ENCODE measurements around the gene FNBP1L. TPM values are rescaled to one million over a fixed set of nuclear protein-coding genes. Genes with fewer than 3 reads are reported as not detected.

Gene FNBP1L
- total RNA-seq, 1 donor from 2014 or later: 162 TPM

- H3K9me3 Mint-ChIP-seq: peaks cover 28% of the 10 kb centered on the region
- H3K4me1 ChIP-seq: no peaks in the 10 kb centered on the region
- H3K4me3 Mint-ChIP-seq: no peak overlapping the region
- H2AFZ ChIP-seq (replicated peaks): no peak overlapping the region
- H3K27ac ChIP-seq: no peak overlapping the region
- peaks cover 100% of the 10 kb centered on the region for H3K79me2 ChIP-seq (ENCODE audit: low read depth)
- peaks cover 3% of the 10 kb centered on the region for H3K27me3 Mint-ChIP-seq (ENCODE audit: insufficient read depth, low read depth)
- H3K4me1 Mint-ChIP-seq: no peaks in the 10 kb centered on the region
- H3K4me2 ChIP-seq: no peak overlapping the region
- no peak overlapping the region for H3K27ac Mint-ChIP-seq
- peaks cover 42% of the 10 kb centered on the region for H4K20me1 ChIP-seq (ENCODE audit: low read depth)
- H3K9ac ChIP-seq: no peak overlapping the region
- H3K9me3 ChIP-seq (ENCODE audit: low read depth): no peaks in the 10 kb centered on the region
- H3K4me3 ChIP-seq: no peak overlapping the region
- peaks cover 47% of the 10 kb centered on the region for H3K36me3 Mint-ChIP-seq
- no peak for DNase-seq (ENCODE audit: low spot score)
- H3F3A ChIP-seq (ENCODE audit: low read depth): peaks cover 4% of the 10 kb centered on the region
- no peaks in the 10 kb centered on the region for H3K27me3 ChIP-seq
- TF ChIP-seq, protein P1, sequence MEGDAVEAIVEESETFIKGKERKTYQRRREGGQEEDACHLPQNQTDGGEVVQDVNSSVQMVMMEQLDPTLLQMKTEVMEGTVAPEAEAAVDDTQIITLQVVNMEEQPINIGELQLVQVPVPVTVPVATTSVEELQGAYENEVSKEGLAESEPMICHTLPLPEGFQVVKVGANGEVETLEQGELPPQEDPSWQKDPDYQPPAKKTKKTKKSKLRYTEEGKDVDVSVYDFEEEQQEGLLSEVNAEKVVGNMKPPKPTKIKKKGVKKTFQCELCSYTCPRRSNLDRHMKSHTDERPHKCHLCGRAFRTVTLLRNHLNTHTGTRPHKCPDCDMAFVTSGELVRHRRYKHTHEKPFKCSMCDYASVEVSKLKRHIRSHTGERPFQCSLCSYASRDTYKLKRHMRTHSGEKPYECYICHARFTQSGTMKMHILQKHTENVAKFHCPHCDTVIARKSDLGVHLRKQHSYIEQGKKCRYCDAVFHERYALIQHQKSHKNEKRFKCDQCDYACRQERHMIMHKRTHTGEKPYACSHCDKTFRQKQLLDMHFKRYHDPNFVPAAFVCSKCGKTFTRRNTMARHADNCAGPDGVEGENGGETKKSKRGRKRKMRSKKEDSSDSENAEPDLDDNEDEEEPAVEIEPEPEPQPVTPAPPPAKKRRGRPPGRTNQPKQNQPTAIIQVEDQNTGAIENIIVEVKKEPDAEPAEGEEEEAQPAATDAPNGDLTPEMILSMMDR (IDR thresholded peaks at IDR 0.05): no peak
- TF ChIP-seq EZH2 (IDR thresholded peaks at IDR 0.05) (no peak), EZH2phosphoT487 (IDR thresholded peaks at IDR 0.05) (no peak)
- peaks cover 7% of the 10 kb centered on the region for H3K36me3 ChIP-seq
Observed at GRCh38 chr1:93496520-93496919, 48.6 kb downstream of the FNBP1L start.

DNA sequence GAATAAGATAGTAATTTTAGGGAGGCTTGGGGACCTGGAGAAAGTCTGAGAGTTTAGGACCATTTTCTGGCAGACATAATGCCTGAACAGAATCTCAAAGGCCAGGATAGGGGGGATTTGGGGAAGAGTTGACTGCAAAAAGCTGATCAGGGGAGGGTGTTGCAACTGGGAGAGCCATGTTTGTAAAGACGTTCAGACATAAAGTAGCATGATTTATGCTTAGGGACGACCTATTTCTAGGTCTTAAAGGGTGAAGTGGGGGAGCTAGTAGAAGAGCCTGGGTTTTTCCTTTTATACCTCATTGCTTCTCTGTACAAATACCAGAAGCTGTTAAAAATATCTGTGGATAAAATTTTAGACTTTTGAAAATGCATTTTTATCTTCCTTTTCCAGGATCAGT, 51.2 kb downstream of the FNBP1L start:
- no peaks in the 10 kb centered on the region for H3K9me3 ChIP-seq (ENCODE audit: low read depth)
- H3K79me2 ChIP-seq (ENCODE audit: low read depth): peaks cover 100% of the 10 kb centered on the region
- no peak overlapping the region for H2AFZ ChIP-seq (replicated peaks)
- H3K27ac Mint-ChIP-seq: no peak overlapping the region
- H3K27me3 ChIP-seq: no peaks in the 10 kb centered on the region
- no peak overlapping the region for H3K4me3 ChIP-seq
- H3K4me2 ChIP-seq: no peak overlapping the region
- H3K27ac ChIP-seq: no peak overlapping the region
- no peak overlapping the region for H3K9ac ChIP-seq
- no peaks in the 10 kb centered on the region for H3F3A ChIP-seq (ENCODE audit: low read depth)
- H3K4me3 Mint-ChIP-seq: no peak overlapping the region
- H3K36me3 ChIP-seq: peaks cover 8% of the 10 kb centered on the region
- no peak for TF ChIP-seq EZH2phosphoT487 (IDR thresholded peaks at IDR 0.05)
- TF ChIP-seq, protein P1 (IDR thresholded peaks at IDR 0.05): no peak
- TF ChIP-seq EZH2 (IDR thresholded peaks at IDR 0.05): no peak
- DNase-seq (ENCODE audit: low spot score): no peak
- no peaks in the 10 kb centered on the region for H3K4me1 ChIP-seq
- no peaks in the 10 kb centered on the region for H3K4me1 Mint-ChIP-seq
- peaks cover 25% of the 10 kb centered on the region for H3K9me3 Mint-ChIP-seq
- H3K27me3 Mint-ChIP-seq (ENCODE audit: insufficient read depth, low read depth): peaks cover 3% of the 10 kb centered on the region
- peaks cover 50% of the 10 kb centered on the region for H4K20me1 ChIP-seq (ENCODE audit: low read depth)
- H3K36me3 Mint-ChIP-seq: peaks cover 54% of the 10 kb centered on the region

- H3K36me3 Mint-ChIP-seq: peaks cover 55% of the 10 kb centered on the region
- Histone ChIP-seq H3K4me3 (no peak overlapping the region), H4K20me1 (ENCODE audit: low read depth) (peaks cover 50% of the 10 kb centered on the region), H3K9ac (no peak overlapping the region), H3K4me1 (no peaks in the 10 kb centered on the region), H2AFZ (replicated peaks) (no peak overlapping the region), H3F3A (ENCODE audit: low read depth) (no peaks in the 10 kb centered on the region), H3K27me3 (no peaks in the 10 kb centered on the region), H3K27ac (peak overlapping the region; percentile 2), H3K9me3 (ENCODE audit: low read depth) (no peaks in the 10 kb centered on the region), H3K36me3 (peaks cover 8% of the 10 kb centered on the region), H3K4me2 (no peak overlapping the region), H3K79me2 (ENCODE audit: low read depth) (peaks cover 100% of the 10 kb centered on the region)
- DNase-seq (ENCODE audit: low spot score): no peak
- H3K4me3 Mint-ChIP-seq: no peak overlapping the region
- peaks cover 3% of the 10 kb centered on the region for H3K27me3 Mint-ChIP-seq (ENCODE audit: insufficient read depth, low read depth)
- no peak for TF ChIP-seq EZH2phosphoT487 (IDR thresholded peaks at IDR 0.05)
- no peak for TF ChIP-seq EZH2 (IDR thresholded peaks at IDR 0.05)
- TF ChIP-seq, protein P1 (IDR thresholded peaks at IDR 0.05): no peak
- H3K27ac Mint-ChIP-seq: no peak overlapping the region
- H3K4me1 Mint-ChIP-seq: no peaks in the 10 kb centered on the region
- H3K9me3 Mint-ChIP-seq: peaks cover 22% of the 10 kb centered on the region
Observed at GRCh38 chr1:93499533-93499932, 51.6 kb downstream of the FNBP1L start.

All from neural progenitor cell (in vitro differentiated cells).